ENCODE measurements around the gene FZD7. TPM values are rescaled to one million over a fixed set of nuclear protein-coding genes. Genes with fewer than 3 reads are reported as not detected.

The FZD7 gene
- total and polyA plus RNA-seq, 9 of the 15 experiments (the other 6 are each of a cell fraction or from before 2014, with no cell fraction given) = 0.11 to 2.4 (median 0.69) TPM

- TF ChIP-seq DIDO1 (tag; IDR thresholded peaks at IDR 0.05; ENCODE audit: low read depth) (no peak), CHD2 (IDR thresholded peaks at IDR 0.05; ENCODE audit: low read depth, low read length) (no peak), POLR2A (conservative IDR thresholded peaks at IDR 0.05) (no peak), CCAR2 (IDR thresholded peaks at IDR 0.05; ENCODE audit: low read depth, low read length) (no peak), ZSCAN32 (CRISPR knock-in tag; IDR thresholded peaks at IDR 0.05) (no peak)
- TF ChIP-seq, protein P1, sequence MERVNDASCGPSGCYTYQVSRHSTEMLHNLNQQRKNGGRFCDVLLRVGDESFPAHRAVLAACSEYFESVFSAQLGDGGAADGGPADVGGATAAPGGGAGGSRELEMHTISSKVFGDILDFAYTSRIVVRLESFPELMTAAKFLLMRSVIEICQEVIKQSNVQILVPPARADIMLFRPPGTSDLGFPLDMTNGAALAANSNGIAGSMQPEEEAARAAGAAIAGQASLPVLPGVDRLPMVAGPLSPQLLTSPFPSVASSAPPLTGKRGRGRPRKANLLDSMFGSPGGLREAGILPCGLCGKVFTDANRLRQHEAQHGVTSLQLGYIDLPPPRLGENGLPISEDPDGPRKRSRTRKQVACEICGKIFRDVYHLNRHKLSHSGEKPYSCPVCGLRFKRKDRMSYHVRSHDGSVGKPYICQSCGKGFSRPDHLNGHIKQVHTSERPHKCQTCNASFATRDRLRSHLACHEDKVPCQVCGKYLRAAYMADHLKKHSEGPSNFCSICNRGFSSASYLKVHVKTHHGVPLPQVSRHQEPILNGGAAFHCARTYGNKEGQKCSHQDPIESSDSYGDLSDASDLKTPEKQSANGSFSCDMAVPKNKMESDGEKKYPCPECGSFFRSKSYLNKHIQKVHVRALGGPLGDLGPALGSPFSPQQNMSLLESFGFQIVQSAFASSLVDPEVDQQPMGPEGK (CRISPR knock-in tag; IDR thresholded peaks at IDR 0.05; ENCODE audit: borderline replicate concordance) = no peak
Observed at GRCh38 chr2:202025816-202026215, 7.8 kb upstream of the FZD7 start (continued).

- Histone ChIP-seq H3K27me3 (ENCODE audit: control insufficient read depth in 2 of 2, insufficient read depth in 2 of 2, low read length in 2 of 2) (peaks cover 18 to 30% of the 10 kb centered on the region in 2 experiments), H3K4me2 (ENCODE audit: insufficient read depth, low read length) (no peak overlapping the region), H3K9ac (ENCODE audit: insufficient read depth in 1 of 2, low read depth in 2 of 2, low read length in 2 of 2) (no peak overlapping the region), H2AFZ (ENCODE audit: low read depth, low read length) (no peak overlapping the region), H3K27ac (ENCODE audit: extremely low read depth, low read depth, low read length) (no peak overlapping the region), H3K9me1 (ENCODE audit: control insufficient read depth, insufficient read depth, low read length) (no peaks in the 10 kb centered on the region), H4K20me1 (replicated peaks; ENCODE audit: control insufficient read depth, insufficient read depth, low read length) (no peaks in the 10 kb centered on the region), H3K4me1 (replicated peaks in 1 of 2; ENCODE audit: control insufficient read depth in 2 of 2, insufficient read depth in 2 of 2, low read length in 2 of 2) (no peaks in the 10 kb centered on the region), H3K36me3 (ENCODE audit: control insufficient read depth, insufficient read depth, low read length) (no peaks in the 10 kb centered on the region), H3K79me2 (ENCODE audit: control insufficient read depth, insufficient read depth, low read length) (no peaks in the 10 kb centered on the region), H3K4me3 (no peak overlapping the region), H3K9me3 (replicated peaks; ENCODE audit: control insufficient read depth, insufficient read depth, low read depth, low read length) (no peaks in the 10 kb centered on the region)
- intact Hi-C loops (cut with micrococcal nuclease) (no loop called here), in situ Hi-C loops (cut with MboI) (no loop called here)
- BruUV-seq (replicated peaks) = no TSS peak
- 4% methylated on average over 5 of the region's 5 CpGs for WGBS (ENCODE audit: insufficient coverage, low coverage, missing lambda C conversion rate)
- no peak for TF ChIP-seq HMBOX1 (IDR thresholded peaks at IDR 0.05)
- TF ChIP-seq NELFE (IDR thresholded peaks at IDR 0.05; ENCODE audit: insufficient read depth, insufficient read length) = no peak
- no peak for TF ChIP-seq TSHZ1 (CRISPR knock-in tag; IDR thresholded peaks at IDR 0.05)
- TF ChIP-seq RAD51 (IDR thresholded peaks at IDR 0.05; ENCODE audit: borderline replicate concordance, low read depth) = no peak
- no peak for TF ChIP-seq NR2F6 (CRISPR knock-in tag; IDR thresholded peaks at IDR 0.05)
- TF ChIP-seq, protein P1 (CRISPR knock-in tag; IDR thresholded peaks at IDR 0.05; ENCODE audit: borderline replicate concordance) = no peak
- FAIRE-seq (no peak), ATAC-seq (no peak), DNase-seq (ENCODE audit: extremely low read depth in 1 of 4, low spot score in 3 of 4) (no peak)
- POLR2A ChIA-PET = no interaction called here
- CTCF ChIA-PET (ENCODE audit: low intra/inter-chr PET ratio) = no interaction called here
Observed at GRCh38 chr2:202026507-202026906, 7.1 kb upstream of the FZD7 start.

Data from K562 (cell line).